ENCODE data around the gene COLEC11. TPM values are rescaled to one million over a fixed set of nuclear protein-coding genes. Genes with fewer than 3 reads are reported as not detected.
A peak's percentile ranks its signal among the peaks of the same experiment; 100 is the strongest.

The COLEC11 gene
- total RNA-seq, 2 experiments from 2014 or later, result 0.47 TPM; not detected in 1

- Mint-ChIP-seq H3K9me3 (no peaks in the 10 kb centered on the region), H3K36me3 (ENCODE audit: low read depth) (no peaks in the 10 kb centered on the region), H3K4me1 (ENCODE audit: low read depth) (no peaks in the 10 kb centered on the region), H3K4me3 (no peak overlapping the region), H3K27ac (no peak overlapping the region), H3K27me3 (no peaks in the 10 kb centered on the region)
- no peaks in the 10 kb centered on the region for H3K36me3 ChIP-seq (ENCODE audit: insufficient read depth, low read length)
- ATAC-seq (ENCODE audit: poor library complexity) (no peak), DNase-seq (peak in 2 of 14 experiments; percentile 1 to 16)
- no peak overlapping the region for H3K27ac ChIP-seq (ENCODE audit: low read depth in 1 of 2, low read length in 2 of 2)
- no peak overlapping the region for H3K4me3 ChIP-seq (ENCODE audit: low read length)
- POLR2A ChIA-PET, result no interaction called here
- CTCF ChIA-PET, result no interaction called here
- no peaks in the 10 kb centered on the region for H3K9me3 ChIP-seq (ENCODE audit: control insufficient read depth in 1 of 2, insufficient read depth in 1 of 2, low read length in 2 of 2)
- no peak for TF ChIP-seq CTCF (IDR thresholded peaks at IDR 0.05)
- no peaks in the 10 kb centered on the region for H3K4me1 ChIP-seq (ENCODE audit: insufficient read depth, low read length)
- intact Hi-C loops (cut with DNase I, micrococcal nuclease), result no loop called here
- no peaks in the 10 kb centered on the region for H3K27me3 ChIP-seq (ENCODE audit: control insufficient read depth in 1 of 2, insufficient read depth in 2 of 2, low read length in 2 of 2)
Observed at GRCh38 chr2:3627500-3628100, 32.7 kb downstream of the COLEC11 start.

- Histone ChIP-seq H3K27me3 (ENCODE audit: control insufficient read depth in 1 of 2, insufficient read depth in 2 of 2, low read length in 2 of 2) (no peaks in the 10 kb centered on the region), H3K4me1 (ENCODE audit: insufficient read depth, low read length) (no peaks in the 10 kb centered on the region), H3K9me3 (ENCODE audit: control insufficient read depth in 1 of 2, insufficient read depth in 1 of 2, low read length in 2 of 2) (no peaks in the 10 kb centered on the region), H3K27ac (ENCODE audit: low read depth in 1 of 2, low read length in 2 of 2) (no peak overlapping the region), H3K4me3 (ENCODE audit: low read length) (no peak overlapping the region), H3K36me3 (ENCODE audit: insufficient read depth, low read length) (no peaks in the 10 kb centered on the region)
- H3K4me1 Mint-ChIP-seq (ENCODE audit: low read depth), result no peaks in the 10 kb centered on the region
- ChIA-PET CTCF (no interaction called here), POLR2A (no interaction called here)
- peak in 2 of 14 experiments; percentile 1 to 12 for DNase-seq
- H3K36me3 Mint-ChIP-seq (ENCODE audit: low read depth), result no peaks in the 10 kb centered on the region
- no peak overlapping the region for H3K4me3 Mint-ChIP-seq
- TF ChIP-seq CTCF (IDR thresholded peaks at IDR 0.05), result no peak
- H3K9me3 Mint-ChIP-seq, result no peaks in the 10 kb centered on the region
- intact Hi-C loops (cut with DNase I, micrococcal nuclease), result no loop called here
- H3K27me3 Mint-ChIP-seq, result no peaks in the 10 kb centered on the region
- H3K27ac Mint-ChIP-seq, result no peak overlapping the region
- no peak for ATAC-seq (ENCODE audit: poor library complexity)
Observed at GRCh38 chr2:3628241-3628679, 33.3 kb downstream of the COLEC11 start.

GRCh38 chr2:3628800-3629199 lies 33.9 kb downstream of the COLEC11 start:
- no peak for TF ChIP-seq CTCF (IDR thresholded peaks at IDR 0.05)

More at GRCh38 chr2:3628800-3629199, 33.9 kb downstream of the COLEC11 start:
- no peaks in the 10 kb centered on the region for H3K9me3 Mint-ChIP-seq
- no peak overlapping the region for H3K4me3 Mint-ChIP-seq
- ATAC-seq (ENCODE audit: poor library complexity), result no peak
- DNase-seq, result peak in 2 of 14 experiments; percentile 17 to 22
- no peaks in the 10 kb centered on the region for H3K36me3 Mint-ChIP-seq (ENCODE audit: low read depth)
- no peaks in the 10 kb centered on the region for H3K4me1 Mint-ChIP-seq (ENCODE audit: low read depth)
- no peak overlapping the region for H3K4me3 ChIP-seq (ENCODE audit: low read length)
- intact Hi-C loops (cut with DNase I, micrococcal nuclease), result no loop called here
- H3K27ac Mint-ChIP-seq, result no peak overlapping the region
- no peaks in the 10 kb centered on the region for H3K27me3 Mint-ChIP-seq
- no peak overlapping the region for H3K27ac ChIP-seq (ENCODE audit: low read depth in 1 of 2, low read length in 2 of 2)
- CTCF ChIA-PET, result no interaction called here
- H3K36me3 ChIP-seq (ENCODE audit: insufficient read depth, low read length), result no peaks in the 10 kb centered on the region
- H3K27me3 ChIP-seq (ENCODE audit: control insufficient read depth in 1 of 2, insufficient read depth in 2 of 2, low read length in 2 of 2), result no peaks in the 10 kb centered on the region
- POLR2A ChIA-PET, result no interaction called here
- no peaks in the 10 kb centered on the region for H3K4me1 ChIP-seq (ENCODE audit: insufficient read depth, low read length)
- no peaks in the 10 kb centered on the region for H3K9me3 ChIP-seq (ENCODE audit: control insufficient read depth in 1 of 2, insufficient read depth in 1 of 2, low read length in 2 of 2)
